Measurements from ENCODE around the gene CLEC17A. TPM values are rescaled to one million over a fixed set of nuclear protein-coding genes. Genes with fewer than 3 reads are reported as not detected.

The CLEC17A gene
- total and polyA plus RNA-seq, 2 of the 8 experiments (the other 6 are each of a cell fraction or from before 2014, with no cell fraction given), result not detected

GRCh38 chr19:14606627-14607026, 23.7 kb downstream of the CLEC17A start (continued):
- no peak for TF ChIP-seq NANOG (IDR thresholded peaks at IDR 0.05; ENCODE audit: insufficient read depth, low read depth, low read length, poor library complexity, severe bottlenecking)
- TF ChIP-seq CHD1 (IDR thresholded peaks at IDR 0.05; ENCODE audit: low read depth, low read length), result no peak
- no peak for TF ChIP-seq GABPA (IDR thresholded peaks at IDR 0.05; ENCODE audit: borderline replicate concordance, insufficient read depth, low read length)
- TF ChIP-seq SRF (IDR thresholded peaks at IDR 0.05; ENCODE audit: low read depth, low read length), result no peak
- no peak for TF ChIP-seq TAF1 (IDR thresholded peaks at IDR 0.05; ENCODE audit: low read depth, low read length)
- no peak for TF ChIP-seq E2F6 (IDR thresholded peaks at IDR 0.05)
